Measurements from ENCODE around the gene CD74.
A peak's percentile ranks its signal among the peaks of the same experiment; 100 is the strongest.

CD74 gene

GRCh38 chr5:150409638-150410523 lies 2.8 kb downstream of the CD74 start:
- DNase-seq, result peak; percentile 91

GRCh38 chr5:150408231-150408943 lies 4.3 kb downstream of the CD74 start:
- no peak for DNase-seq

- DNase-seq, result no peak
Measured at GRCh38 chr5:150407096-150407720, 5.5 kb downstream of the CD74 start.

GRCh38 chr5:150406723-150407095 lies 6.0 kb downstream of the CD74 start:
- DNase-seq, result no peak

GRCh38 chr5:150406103-150406722 lies 6.5 kb downstream of the CD74 start:
- DNase-seq, result no peak

GRCh38 chr5:150404941-150405816 lies 7.5 kb downstream of the CD74 start:
- no peak for DNase-seq

GRCh38 chr5:150404535-150404934 lies 8.2 kb downstream of the CD74 start:
- DNase-seq, result no peak

- no peak for DNase-seq
Measured at GRCh38 chr5:150404121-150404520, 8.6 kb downstream of the CD74 start.

GRCh38 chr5:150402901-150403342 lies 9.8 kb downstream of the CD74 start:
- DNase-seq, result no peak

- no peak for DNase-seq
Measured at GRCh38 chr5:150402229-150402773, 10.4 kb downstream of the CD74 start.

GRCh38 chr5:150401376-150402228 lies 11.1 kb downstream of the CD74 start:
- DNase-seq, result no peak

GRCh38 chr5:150401076-150401375 lies 11.7 kb downstream of the CD74 start:
- no peak for DNase-seq

GRCh38 chr5:150400316-150401075 lies 12.2 kb downstream of the CD74 start:
- no peak for DNase-seq

- DNase-seq, result no peak
Measured at GRCh38 chr5:150399524-150400211, 13.0 kb downstream of the CD74 start.

- DNase-seq, result no peak
Measured at GRCh38 chr5:150398722-150399523, 13.8 kb downstream of the CD74 start.

- DNase-seq, result no peak
Measured at GRCh38 chr5:150397782-150398721, 14.7 kb downstream of the CD74 start.

GRCh38 chr5:150397146-150397781 lies 15.4 kb downstream of the CD74 start:
- DNase-seq, result no peak

All from inflammatory macrophage treated with lipopolysaccharide for 4 hours (primary cell).